ENCODE measurements around the gene ZC3H8.
"Not testable (repeated sequence)": the region's sequence is repeated elsewhere in the genome, so short reads cannot be mapped to it uniquely, and the experiment has no call there.

ZC3H8 gene
- total RNA-seq = 43.8 to 52.9 reads per million in 2 donors

GRCh38 chr2:112254466-112255240, at the start of gene ZC3H8:
ZC3H8 (minus strand) TSS chr2:112255042; CDS start chr2:112254981, 61 bp downstream.
- DNase-seq = peak; percentile 96

GRCh38 chr2:112304298-112304941, 49.6 kb upstream of the ZC3H8 start:
- DNase-seq = no peak

GRCh38 chr2:112301973-112302372, 47.1 kb upstream of the ZC3H8 start:
- DNase-seq = no peak

GRCh38 chr2:112301171-112301584, 46.3 kb upstream of the ZC3H8 start:
- no peak for DNase-seq

DNA sequence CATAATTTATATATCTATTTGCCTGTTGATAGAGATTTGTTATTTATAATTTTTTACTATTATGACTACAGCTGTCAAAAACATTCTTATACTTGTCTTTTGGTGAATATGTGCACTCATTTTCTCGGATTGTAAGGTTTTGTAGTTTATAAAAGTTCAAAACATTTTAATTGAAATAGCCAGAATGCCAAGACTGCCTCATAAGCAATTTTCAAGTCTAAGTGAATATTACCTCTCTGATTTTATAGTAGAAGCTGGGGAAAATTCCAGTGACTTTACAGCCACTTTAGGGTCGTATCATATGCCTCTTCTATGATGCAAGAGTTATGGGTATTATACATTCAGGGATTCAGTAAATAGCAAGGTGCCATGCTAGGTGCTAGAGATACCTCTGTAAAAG, 41.6 kb upstream of the ZC3H8 start:
- no peak for DNase-seq

- no peak for DNase-seq
These were observed 40.7 kb upstream of the ZC3H8 start for GRCh38 chr2:112295407-112296078.

DNA sequence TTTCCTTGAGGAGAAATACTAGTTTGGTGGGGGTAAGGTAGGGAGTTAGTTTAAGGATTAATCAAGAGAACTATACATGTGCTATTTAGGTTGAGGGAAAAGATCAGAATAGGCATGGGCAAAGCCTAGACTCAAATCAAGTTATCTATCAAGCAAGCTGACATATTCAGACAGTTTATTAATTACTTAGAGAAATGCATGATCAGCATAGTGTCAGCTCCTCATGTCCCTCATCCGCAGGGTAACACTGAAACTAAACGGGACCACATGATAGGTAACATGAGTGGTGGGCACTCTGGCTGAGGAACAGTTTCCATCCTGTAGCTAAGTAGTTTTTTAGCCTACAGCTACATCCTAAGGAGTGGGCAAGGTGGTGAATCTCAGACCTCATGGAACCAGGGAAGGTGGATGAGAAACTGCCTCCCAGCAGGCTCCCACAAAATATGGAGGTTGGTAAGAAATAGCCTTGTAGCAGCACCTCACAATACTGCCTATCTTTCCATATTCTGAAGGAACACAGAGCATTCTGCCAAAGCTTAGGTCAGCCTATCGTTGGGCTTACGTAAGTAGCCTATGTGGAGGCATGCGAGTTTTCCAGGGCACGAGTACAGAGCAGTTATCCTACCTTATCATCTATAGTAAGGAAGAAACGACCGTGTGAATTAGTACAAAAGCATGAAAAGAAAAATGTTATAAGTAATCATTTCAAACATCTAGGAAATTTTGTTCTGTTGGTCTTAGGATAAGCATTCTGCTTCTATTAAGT, 39.0 kb upstream of the ZC3H8 start:
- no peak for DNase-seq

DNA sequence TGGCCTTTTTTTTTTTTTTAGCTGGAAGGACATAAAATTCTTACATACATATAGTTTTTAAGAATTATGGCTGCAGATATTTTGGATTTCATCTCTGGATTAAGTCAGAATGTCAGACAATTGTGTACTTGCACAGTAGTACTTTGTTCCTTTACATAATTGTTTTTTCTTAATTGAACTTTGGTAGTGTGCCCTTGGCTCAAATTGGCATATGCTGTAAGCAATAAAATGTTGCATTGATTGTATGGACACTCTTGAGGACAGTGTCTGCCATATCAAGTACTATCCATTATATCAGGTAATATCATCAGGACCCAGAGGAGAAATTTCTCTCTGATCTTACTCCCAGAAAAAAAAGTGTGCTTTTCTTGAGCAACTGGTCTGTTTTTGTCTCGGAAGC, 35.8 kb upstream of the ZC3H8 start:
- no peak for DNase-seq

DNA sequence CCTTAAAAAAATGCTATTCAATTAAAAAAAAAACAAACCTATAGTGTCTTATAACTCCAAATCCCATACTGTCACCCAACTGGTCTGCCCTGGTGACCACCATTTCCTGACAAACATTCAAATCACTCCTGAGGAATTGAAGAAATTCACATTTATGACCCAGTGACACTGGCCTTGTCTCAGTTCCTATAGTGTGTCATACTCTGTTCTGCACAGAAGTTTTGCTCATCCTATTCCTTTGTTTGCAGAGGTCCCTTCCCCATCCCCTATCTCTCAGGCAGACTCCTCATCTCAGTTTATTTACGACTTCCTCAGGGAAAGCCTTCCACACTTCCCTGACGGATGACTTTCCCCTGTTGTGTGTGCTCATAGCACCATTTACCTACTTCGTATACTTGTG, 35.2 kb upstream of the ZC3H8 start:
- DNase-seq = no peak

- not testable (repeated sequence) for DNase-seq
These were observed 28.7 kb upstream of the ZC3H8 start for GRCh38 chr2:112283535-112283934.

GRCh38 chr2:112282066-112282465, 27.2 kb upstream of the ZC3H8 start:
- DNase-seq = not testable (repeated sequence)

DNA sequence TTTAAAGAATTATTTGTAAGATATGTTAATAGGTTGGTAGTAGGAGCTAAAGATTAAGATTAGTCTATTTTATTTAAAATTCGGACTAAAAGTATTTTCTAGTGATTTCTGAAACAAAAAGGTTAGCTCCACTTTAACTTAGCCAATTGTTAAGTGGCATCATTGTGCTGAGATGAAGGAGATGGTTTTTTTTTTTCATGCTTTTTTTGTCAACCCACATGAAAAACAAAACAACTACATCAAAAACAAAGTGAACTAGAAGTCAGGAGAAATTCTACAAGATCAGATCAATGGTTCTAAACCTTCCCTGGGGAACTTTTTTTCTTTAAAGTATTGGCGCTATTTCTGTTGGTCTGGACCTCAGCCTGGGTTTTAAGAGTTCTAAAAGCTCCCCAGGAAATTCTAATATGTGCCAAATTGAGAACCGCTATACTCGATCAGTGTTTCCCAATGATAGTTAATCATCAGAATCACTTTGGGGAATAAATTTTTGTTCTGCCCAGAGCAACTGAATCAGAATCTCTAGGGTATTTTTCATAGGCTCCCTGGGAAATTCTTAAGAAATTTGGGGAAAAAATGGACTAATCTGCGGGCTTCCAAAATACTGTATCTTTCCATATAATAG, 22.9 kb upstream of the ZC3H8 start:
- DNase-seq = no peak

- DNase-seq = no peak
These were observed 22.1 kb upstream of the ZC3H8 start for GRCh38 chr2:112276954-112277353.

GRCh38 chr2:112275887-112276773, 21.3 kb upstream of the ZC3H8 start:
- DNase-seq = peak; percentile 68

DNA sequence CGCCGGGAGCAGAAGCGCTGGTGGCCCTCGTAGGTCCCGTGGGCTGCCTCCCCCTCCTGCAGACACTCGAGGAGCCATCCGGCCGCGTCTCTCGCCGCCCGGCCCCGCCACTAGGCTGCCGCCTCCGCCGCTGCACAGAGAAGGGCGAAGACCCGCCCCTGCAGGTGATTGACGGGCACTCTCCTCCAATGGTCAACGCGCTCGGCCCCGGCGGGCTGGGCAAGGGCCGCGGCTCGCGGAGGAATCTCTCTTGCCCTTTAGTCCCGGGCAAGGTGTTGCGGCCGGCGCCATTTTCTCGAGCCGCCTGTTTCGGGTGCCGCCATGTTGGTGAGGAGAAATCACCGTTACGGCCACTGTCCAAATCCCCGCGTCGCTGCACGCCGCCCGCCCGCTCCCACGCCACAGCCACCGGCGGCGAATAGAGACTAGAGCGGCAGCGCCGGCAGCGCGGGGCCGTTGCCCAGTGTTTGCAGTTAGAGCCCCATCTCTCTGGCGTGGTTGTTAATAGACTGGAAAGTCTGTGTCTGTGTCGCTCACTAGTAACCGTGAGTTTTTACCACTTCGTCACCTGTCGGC, 20.6 kb upstream of the ZC3H8 start, which contains the start of gene ZC3H6:
TSS of gene ZC3H6 (plus strand) at position 287 of the 576 bp plus-strand sequence. CDS start 398 bp downstream, outside the sequence.
- peak; percentile 99 for DNase-seq

DNA sequence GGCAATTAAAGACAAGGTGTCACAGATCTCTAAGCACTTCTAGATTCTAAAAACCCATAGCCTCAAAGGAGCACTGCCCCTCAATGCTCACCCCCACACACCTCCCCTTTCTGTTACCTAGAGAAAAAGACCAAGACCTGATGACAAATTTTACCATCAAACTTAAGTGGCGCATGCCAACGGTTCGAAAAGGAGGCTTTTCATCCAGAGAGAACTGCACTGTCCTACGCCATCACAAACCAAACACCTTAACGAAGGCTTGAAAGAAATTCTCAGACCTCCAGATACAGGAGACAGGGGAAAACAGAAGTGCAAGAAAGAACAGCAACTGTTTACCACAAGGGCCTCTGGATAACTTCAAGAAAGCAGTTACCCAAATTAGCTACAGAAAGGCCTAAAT, 18.5 kb upstream of the ZC3H8 start:
- no peak for DNase-seq

DNA sequence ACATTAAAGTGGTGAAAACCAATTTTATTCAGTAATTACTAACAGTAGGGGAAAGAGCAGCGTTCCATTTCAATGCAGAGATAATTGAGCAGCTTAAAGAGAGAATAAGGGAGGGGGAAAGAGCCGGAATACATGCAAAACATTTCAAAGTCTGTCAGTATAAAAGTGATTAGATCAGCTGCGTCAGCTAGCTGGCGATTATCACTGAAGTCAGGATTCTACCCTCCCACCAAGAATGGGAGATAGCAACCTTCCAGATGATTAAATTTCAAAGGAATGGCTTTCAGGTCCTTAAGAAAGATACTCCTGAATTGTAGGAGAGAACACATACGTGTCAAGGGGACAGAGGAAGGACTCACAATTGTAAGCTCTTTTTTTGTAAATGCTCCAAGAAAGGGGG, 17.8 kb upstream of the ZC3H8 start:
- no peak for DNase-seq

- DNase-seq = no peak
These were observed 13.7 kb upstream of the ZC3H8 start for GRCh38 chr2:112268547-112268946.

GRCh38 chr2:112262876-112263275, 8.0 kb upstream of the ZC3H8 start:
- no peak for DNase-seq

DNA sequence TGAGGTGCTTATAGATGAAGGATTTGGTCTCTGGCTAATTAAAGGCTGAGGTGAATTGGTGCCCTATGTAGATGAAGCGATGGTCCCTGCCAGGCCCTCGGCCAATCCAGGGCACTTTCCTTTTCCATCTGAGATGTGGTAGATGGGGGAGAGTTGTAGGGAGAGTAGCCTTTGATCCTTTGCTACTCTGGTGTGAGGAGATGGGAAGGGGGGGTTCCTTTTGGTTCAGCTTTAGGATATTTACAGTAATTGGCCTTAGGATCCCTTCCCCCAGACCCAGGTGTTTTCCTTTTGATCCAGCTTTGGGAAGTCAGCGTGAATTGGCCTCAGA, 5.4 kb upstream of the ZC3H8 start:
- no peak for DNase-seq

All from activated gamma-delta T cell (primary cell).